H1 (cell line): Measurements from ENCODE around the gene ELMOD1. TPM values are rescaled to one million over a fixed set of nuclear protein-coding genes. Genes with fewer than 3 reads are reported as not detected.

ENCODE experiments used
- CTCF ChIA-PET: fragments of 300-600 bp; sonication (Branson Sonifier 250); formaldehyde crosslinking; loops from one replicate; lab custom pipeline; 2021; ENCODE audit not compliant: partially characterized antibody; lab: Charles Lee
- POLR2A ChIA-PET: fragments of 300-600 bp; sonication (Branson Sonifier 250); formaldehyde crosslinking; loops from one replicate; lab custom pipeline; 2021; ENCODE audit warnings: inconsistent platforms; ENCODE audit not compliant: partially characterized antibody; lab: Charles Lee
- DNase-seq, 2 experiments: peaks; one replicate each; pipeline versions ENCODE4 v3.0.0 to v3.0.0-alpha.2; 2010 to 2022; ENCODE audit warnings: low spot score in 2 of 2, low read depth in 1 of 2, mixed read lengths in 1 of 2
- FAIRE-seq: peaks from 2 replicates; lab custom pipeline; 2011; peaks lifted over from hg19 to GRCh38; lab: Jason Lieb, UNC
- H2AFZ ChIP-seq: 2 replicates; pipeline ENCODE4 v1.8.1; 2012; ENCODE audit warnings: low read length, inconsistent platforms
- H2AK5ac ChIP-seq: 2 replicates; pipeline ENCODE4 v1.6.1; 2013; ENCODE audit warnings: low read depth, low read length
- H2BK120ac ChIP-seq: replicated peaks from 2 replicates; pipeline ENCODE3; 2013; ENCODE audit warnings: low read depth, low read length, inconsistent platforms
- H2BK12ac ChIP-seq: 2 replicates; pipeline ENCODE4 v1.6.1; 2013; ENCODE audit warnings: low read depth, low read length
- H2BK15ac ChIP-seq: 2 replicates; pipeline ENCODE4 v1.6.1; 2013; ENCODE audit warnings: low read length
- H2BK20ac ChIP-seq: 2 replicates; pipeline ENCODE4 v1.6.1; 2013; ENCODE audit warnings: low read length
- H2BK5ac ChIP-seq: 2 replicates; pipeline ENCODE4 v1.6.1; 2013; ENCODE audit warnings: low read depth, low read length
- H3K14ac ChIP-seq: 2 replicates; pipeline ENCODE4 v1.6.1; 2013; ENCODE audit warnings: inconsistent platforms; ENCODE audit not compliant: insufficient read length
- H3K18ac ChIP-seq: 2 replicates; pipeline ENCODE4 v1.6.1; 2013; ENCODE audit warnings: low read length; ENCODE audit errors: extremely low read depth
- H3K23ac ChIP-seq: 2 replicates; pipeline ENCODE4 v1.6.1; 2013; ENCODE audit warnings: inconsistent platforms; ENCODE audit not compliant: insufficient read length
- H3K23me2 ChIP-seq: 2 replicates; pipeline ENCODE4 v1.6.1; 2013; ENCODE audit warnings: low read depth, low read length
- H3K27ac ChIP-seq: 2 replicates; pipeline ENCODE4 v1.6.1; 2011; ENCODE audit warnings: low read depth, low read length, inconsistent platforms
- H3K27me3 ChIP-seq, 4 experiments: replicated peaks in 1 of 4; 1 replicate in 1 of 4; 2 replicates in 3 of 4; pipeline versions ENCODE4 v1.6.1 to v1.8.1; 2011 to 2013; ENCODE audit warnings: low read length in 3 of 4, mild to moderate bottlenecking in 3 of 4, inconsistent platforms in 2 of 4, mixed read lengths in 2 of 4, moderate library complexity in 1 of 4; ENCODE audit not compliant: control insufficient read depth in 3 of 4, insufficient read depth in 3 of 4; ENCODE audit errors: extremely low read depth in 1 of 4
- H3K36me3 ChIP-seq, 4 experiments: 2 replicates each; pipeline versions ENCODE4 v1.6.1 to v1.8.1; 2011 to 2013; ENCODE audit warnings: mild to moderate bottlenecking in 4 of 4, low read length in 3 of 4, moderate library complexity in 2 of 4, control low read depth in 1 of 4, inconsistent platforms in 1 of 4; ENCODE audit not compliant: insufficient read depth in 4 of 4, control insufficient read depth in 2 of 4
- H3K4ac ChIP-seq: replicated peaks from 2 replicates; pipeline ENCODE3; 2013; ENCODE audit warnings: low read length, low read depth, mixed read lengths, inconsistent platforms; ENCODE audit not compliant: insufficient read length
- H3K4me1 ChIP-seq, 4 experiments: replicated peaks in 1 of 4; 1 replicate in 1 of 4; 2 replicates in 3 of 4; pipeline versions ENCODE4 v1.6.1 to v1.8.1; 2011 to 2013; ENCODE audit warnings: low read length in 3 of 4, inconsistent platforms in 2 of 4, mixed read lengths in 1 of 4; ENCODE audit not compliant: insufficient read depth in 4 of 4, control insufficient read depth in 3 of 4
- H3K4me2 ChIP-seq, 2 experiments: 2 replicates each; pipeline versions ENCODE4 v1.6.1 to v1.8.1; 2011 to 2013; ENCODE audit warnings: low read depth in 2 of 2, low read length in 2 of 2, control low read depth in 1 of 2, inconsistent platforms in 1 of 2, mild to moderate bottlenecking in 1 of 2; ENCODE audit not compliant: insufficient read depth in 1 of 2
- H3K4me3 ChIP-seq, 4 experiments: fragments of 200-600, 300-600 bp in 1 of 4; sonication (generic), shearing (Covaris generic), sonication (Bioruptor Twin) in 1 of 4; 2 replicates each; pipeline versions ENCODE4 v1.5.1 to v1.8.1; 2011 to 2016; ENCODE audit warnings: low read length in 4 of 4, low read depth in 3 of 4, control low read depth in 2 of 4, inconsistent platforms in 2 of 4, mild to moderate bottlenecking in 2 of 4, mixed read lengths in 1 of 4, moderate library complexity in 1 of 4; ENCODE audit not compliant: insufficient read depth in 2 of 4; ENCODE audit errors: extremely low read depth in 1 of 4
- H3K56ac ChIP-seq: replicated peaks from 2 replicates; pipeline ENCODE3; 2013; ENCODE audit warnings: low read depth, mild to moderate bottlenecking, mixed read lengths, low read length, inconsistent platforms; ENCODE audit not compliant: insufficient read length
- H3K79me1 ChIP-seq: 2 replicates; pipeline ENCODE4 v1.6.1; 2013; ENCODE audit warnings: low read depth, low read length, control low read depth
- H3K79me2 ChIP-seq, 2 experiments: 2 replicates each; pipeline versions ENCODE4 v1.6.1 to v1.8.1; 2012 to 2013; ENCODE audit warnings: low read length in 2 of 2, mild to moderate bottlenecking in 2 of 2, inconsistent platforms in 1 of 2; ENCODE audit not compliant: insufficient read depth in 2 of 2, control insufficient read depth in 1 of 2
- H3K9ac ChIP-seq, 4 experiments: replicated peaks in 1 of 4; 1 replicate in 1 of 4; 2 replicates in 3 of 4; pipeline versions ENCODE4 v1.6.1 to v1.8.1; 2011 to 2013; ENCODE audit warnings: low read depth in 3 of 4, low read length in 3 of 4, control low read depth in 2 of 4, mild to moderate bottlenecking in 2 of 4, moderate library complexity in 2 of 4, inconsistent platforms in 1 of 4; ENCODE audit errors: extremely low read depth in 1 of 4
- H3K9me3 ChIP-seq, 2 experiments: 2 replicates each; pipeline versions ENCODE4 v1.6.1 to v1.8.1; 2012 to 2013; ENCODE audit warnings: mild to moderate bottlenecking in 2 of 2, moderate library complexity in 2 of 2, control low read depth in 1 of 2, inconsistent platforms in 1 of 2, low read depth in 1 of 2, low read length in 1 of 2, mixed read lengths in 1 of 2; ENCODE audit not compliant: insufficient read depth in 2 of 2
- H4K20me1 ChIP-seq, 2 experiments: replicated peaks in 1 of 2; 2 replicates each; pipeline versions ENCODE3 to v1.8.1; 2011 to 2013; ENCODE audit warnings: inconsistent platforms in 2 of 2, low read length in 2 of 2, mild to moderate bottlenecking in 1 of 2; ENCODE audit not compliant: insufficient read depth in 2 of 2, control insufficient read depth in 1 of 2
- H4K5ac ChIP-seq: 2 replicates; pipeline ENCODE4 v1.6.1; 2013; ENCODE audit warnings: low read length, low read depth, mixed read lengths, inconsistent platforms; ENCODE audit not compliant: insufficient read length
- H4K8ac ChIP-seq: 2 replicates; pipeline ENCODE4 v1.8.0; 2013; ENCODE audit warnings: mild to moderate bottlenecking, moderate library complexity, low read length, inconsistent platforms; ENCODE audit not compliant: insufficient read depth; ENCODE audit errors: extremely low read depth
- H4K91ac ChIP-seq: replicated peaks from 2 replicates; pipeline ENCODE3; 2013; ENCODE audit warnings: low read length, mixed read lengths, inconsistent platforms; ENCODE audit not compliant: insufficient read length
- MAX ChIP-seq: IDR thresholded peaks from 2 replicates; pipeline ENCODE4 v1.6.1; 2012; ENCODE audit warnings: inconsistent platforms
- NANOG ChIP-seq: IDR thresholded peaks from 2 replicates; pipeline ENCODE4 v1.6.1; 2011; ENCODE audit warnings: low read length, low read depth, mild to moderate bottlenecking, inconsistent platforms; ENCODE audit not compliant: insufficient read depth, poor library complexity, severe bottlenecking
- POLR2A ChIP-seq, 2 experiments: IDR thresholded peaks; 1 replicate in 1 of 2; 2 replicates in 1 of 2; pipeline ENCODE4 v1.6.1; 2011; ENCODE audit warnings: low read depth in 2 of 2, low read length in 2 of 2, mild to moderate bottlenecking in 2 of 2; ENCODE audit errors: control extremely low read depth in 1 of 2
- RBBP5 ChIP-seq: IDR thresholded peaks from 2 replicates; pipeline ENCODE4 v1.7.1; 2012; ENCODE audit warnings: low read depth, mild to moderate bottlenecking, inconsistent platforms, low read length, moderate library complexity, borderline replicate concordance
- SIN3A ChIP-seq, 2 experiments: IDR thresholded peaks in 1 of 2; conservative IDR thresholded peaks in 1 of 2; 2 replicates each; pipeline ENCODE4 v1.6.1; 2011 to 2012; ENCODE audit warnings: low read length in 2 of 2, improper control_type of control experiment in 1 of 2, low read depth in 1 of 2, mild to moderate bottlenecking in 1 of 2
- SUZ12 ChIP-seq: fragments of 200-600 bp; sonication (generic); IDR thresholded peaks from 2 replicates; pipeline ENCODE4 v1.6.1; 2012; ENCODE audit warnings: mild to moderate bottlenecking, inconsistent platforms, low read length, moderate library complexity, mixed read lengths
- TBP ChIP-seq: IDR thresholded peaks from 2 replicates; pipeline ENCODE4 v1.6.1; 2011; ENCODE audit warnings: low read depth, low read length, improper control_type of control experiment
- WGBS, 2 experiments: shearing (Covaris generic) in 1 of 2; methylation state at CpG; one replicate each; pipeline versions ENCODE4 v1.1.6 to v1.1.7; 2013 to 2015; ENCODE audit warnings: low lambda C conversion rate in 2 of 2, mixed read lengths in 2 of 2, inconsistent platforms in 1 of 2, low coverage in 1 of 2, missing lambda C conversion rate in 1 of 2; ENCODE audit not compliant: insufficient replicate concordance in 2 of 2, insufficient coverage in 1 of 2, insufficient read length in 1 of 2; ENCODE audit errors: extremely low coverage in 1 of 2, missing lambda C conversion rate in 1 of 2; 5-methylcytosine and 5-hydroxymethylcytosine counted together
- polyA plus RNA-seq, 7 experiments: library from polyadenylated mRNA; depleted of rRNA in 3 of 7; stranded (reverse) in 5 of 7; unstranded in 2 of 7; fragments of >200 nt in 5 of 7; fragments of 200-250 nt in 2 of 7; gene quantifications; 1 replicate in 5 of 7; 2 replicates in 1 of 7; 4 replicates in 1 of 7; pipeline versions ENCODE4 v1.2.1 to v1.2.3, GENCODE V29; 2011 to 2013; ENCODE audit warnings: missing spikeins in 2 of 7, mixed read lengths in 2 of 7
- total RNA-seq: library from RNA; stranded (reverse); fragmentation: NEBNext Ultra II Directional; extraction: Animal tissue kit (Norgen Biotek cat#: 25700); gene quantifications from 2 replicates; pipeline ENCODE4 v1.2.1, GENCODE V29; 2021

Gene ELMOD1
- total and polyA plus RNA-seq, 2 of the 8 experiments (the other 6 are each of a cell fraction or from before 2014, with no cell fraction given): 0.47 to 1.6 TPM

GRCh38 chr11:107713009-107713408 is 122.1 kb downstream of the ELMOD1 start:
- TF ChIP-seq MAX (no peak), TBP (no peak), SUZ12 (no peak), POLR2A (IDR thresholded peaks at IDR 0.05; ENCODE audit: control extremely low read depth in 1 of 2, low read depth in 2 of 2, low read length in 2 of 2) (no peak), NANOG (no peak), SIN3A (conservative IDR thresholded peaks at IDR 0.05 in 1 of 2, IDR thresholded peaks at IDR 0.05 in 1 of 2; ENCODE audit: low read depth in 1 of 2, low read length in 2 of 2) (no peak), RBBP5 (no peak)
- H2BK5ac ChIP-seq: no peak overlapping the region
- H3K27ac ChIP-seq: no peak overlapping the region
- WGBS, 2 experiments: 96% methylated on average over 3 of the region's 3 CpGs; no CpG with 5 or more reads in 1 of the 2 experiments
- no peaks in the 10 kb centered on the region for H3K79me2 ChIP-seq
- no peak overlapping the region for H2BK20ac ChIP-seq
- FAIRE-seq (no peak), DNase-seq (no peak)
- H3K27me3 ChIP-seq: no peaks in the 10 kb centered on the region
- H3K14ac ChIP-seq: no peak overlapping the region
- no peaks in the 10 kb centered on the region for H3K23me2 ChIP-seq
- no peak overlapping the region for H4K5ac ChIP-seq
- H4K91ac ChIP-seq: no peak overlapping the region
- POLR2A ChIA-PET: no interaction called here
- no peak overlapping the region for H3K56ac ChIP-seq
- H4K20me1 ChIP-seq: no peaks in the 10 kb centered on the region
- CTCF ChIA-PET: interaction anchor here (0.8 to 2.4 kb wide), 3 partner anchors 13 to 28 kb away, joined by 3 to 10 read pairs (median 3); no protein-coding TSS in a partner anchor
- H4K8ac ChIP-seq: no peak overlapping the region
- H3K4me3 ChIP-seq: no peak overlapping the region
- H2BK15ac ChIP-seq: no peak overlapping the region
- no peak overlapping the region for H3K18ac ChIP-seq
- H3K9me3 ChIP-seq: no peaks in the 10 kb centered on the region
- H2BK120ac ChIP-seq: no peak overlapping the region
- no peak overlapping the region for H3K9ac ChIP-seq
- H2AFZ ChIP-seq: no peak overlapping the region
- no peaks in the 10 kb centered on the region for H3K36me3 ChIP-seq
- H2AK5ac ChIP-seq: no peak overlapping the region
- no peak overlapping the region for H3K4me2 ChIP-seq
- peaks cover 0 to 3% (median 0%) of the 10 kb centered on the region in 4 experiments; a peak in 1 of 7 replicates for H3K4me1 ChIP-seq
- H3K23ac ChIP-seq: no peak overlapping the region
- no peak overlapping the region for H3K4ac ChIP-seq
- no peaks in the 10 kb centered on the region for H3K79me1 ChIP-seq
- no peak overlapping the region for H2BK12ac ChIP-seq
